Measurements from ENCODE around the gene KIAA1671.
A peak's percentile ranks its signal among the peaks of the same experiment; 100 is the strongest.

The KIAA1671 gene

DNA sequence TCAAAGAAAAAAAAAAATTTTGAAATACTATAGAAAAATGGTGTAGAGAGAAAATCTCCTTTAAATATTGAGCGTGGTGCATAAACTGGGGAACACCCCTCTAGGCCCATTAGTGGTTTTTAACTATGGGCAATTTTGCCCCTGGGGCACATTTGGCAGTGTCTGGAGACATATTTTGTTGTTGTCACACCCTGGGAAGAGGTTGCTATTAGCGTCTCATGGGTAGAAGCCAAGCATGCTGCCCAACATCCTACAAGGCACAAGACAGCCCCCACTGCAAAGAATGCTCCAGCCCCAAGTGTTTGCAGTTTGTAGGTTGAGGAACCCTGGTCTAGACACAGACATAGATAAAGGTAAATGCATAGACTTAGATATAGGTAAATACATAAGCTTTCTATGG lies 92.6 kb downstream of the KIAA1671 start:
- no peak for DNase-seq (ENCODE audit: low spot score)

DNA sequence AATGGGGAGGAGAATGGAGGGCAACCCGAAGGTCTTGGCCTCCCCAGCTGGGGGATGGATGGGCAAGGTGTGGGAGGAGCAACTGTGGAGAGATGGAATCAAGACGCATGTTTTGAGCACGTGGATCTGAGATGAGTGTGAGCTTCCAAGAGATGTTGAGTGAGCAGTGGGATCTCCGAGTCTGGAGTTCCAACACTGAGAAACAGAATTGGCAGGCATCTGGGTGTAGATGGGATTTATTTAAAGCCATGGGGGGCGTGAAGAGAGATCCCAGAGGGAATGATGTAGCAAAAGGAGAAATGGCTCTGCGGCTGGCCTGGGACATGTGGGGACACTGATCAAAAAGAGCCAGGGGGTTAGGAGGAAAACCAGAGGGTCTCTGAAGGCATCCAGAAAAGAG lies 95.6 kb downstream of the KIAA1671 start:
- no peak for DNase-seq (ENCODE audit: low spot score)

DNA sequence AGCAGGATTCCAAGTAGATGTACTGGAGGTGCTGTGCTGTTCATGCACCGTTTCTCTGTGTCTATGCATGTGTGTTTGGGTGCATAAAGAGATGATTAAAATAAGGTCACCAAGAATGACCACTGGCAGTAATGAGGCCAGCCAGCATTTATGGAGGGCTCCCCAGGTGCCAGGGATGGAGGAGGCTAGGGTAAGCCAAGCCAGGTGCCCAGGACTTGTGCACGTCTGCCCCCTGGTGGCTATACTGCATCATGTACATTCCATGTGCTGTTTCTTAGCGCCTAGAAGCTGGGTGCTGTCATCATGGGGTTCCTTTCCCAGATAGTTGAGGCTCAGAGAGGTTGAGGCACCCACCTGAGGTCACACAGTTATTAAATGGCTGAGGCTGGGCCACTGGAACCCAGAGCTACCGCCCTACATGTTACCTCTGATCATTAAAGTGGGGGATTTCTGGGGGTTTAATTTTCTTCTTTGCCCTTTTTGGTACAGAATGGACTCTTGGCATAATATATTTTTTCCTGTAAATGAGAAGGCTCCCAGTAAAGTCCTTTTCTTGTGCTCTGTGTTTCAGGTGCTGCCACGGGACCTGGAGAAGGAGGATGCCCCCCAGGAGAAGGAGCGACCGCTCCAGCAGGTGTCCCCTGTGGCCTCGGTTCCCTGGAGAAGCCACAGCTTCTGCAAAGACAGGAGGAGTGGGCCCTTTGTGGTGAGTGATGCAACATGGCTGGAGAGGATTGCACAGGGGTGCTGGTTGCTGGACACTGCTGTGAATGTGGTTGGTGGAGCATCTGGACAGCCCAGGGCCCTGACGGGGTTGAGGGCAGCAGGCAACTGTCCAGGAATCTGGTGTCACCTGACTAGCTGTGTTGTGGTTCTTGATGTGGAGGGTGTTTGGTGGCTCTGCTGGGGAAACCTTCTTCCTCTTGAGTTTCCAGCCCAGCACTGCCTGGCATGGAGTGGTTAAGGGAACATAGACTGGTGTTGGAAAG lies 96.4 kb downstream of the KIAA1671 start:
- peak; percentile 38 for DNase-seq (ENCODE audit: low spot score)

DNA sequence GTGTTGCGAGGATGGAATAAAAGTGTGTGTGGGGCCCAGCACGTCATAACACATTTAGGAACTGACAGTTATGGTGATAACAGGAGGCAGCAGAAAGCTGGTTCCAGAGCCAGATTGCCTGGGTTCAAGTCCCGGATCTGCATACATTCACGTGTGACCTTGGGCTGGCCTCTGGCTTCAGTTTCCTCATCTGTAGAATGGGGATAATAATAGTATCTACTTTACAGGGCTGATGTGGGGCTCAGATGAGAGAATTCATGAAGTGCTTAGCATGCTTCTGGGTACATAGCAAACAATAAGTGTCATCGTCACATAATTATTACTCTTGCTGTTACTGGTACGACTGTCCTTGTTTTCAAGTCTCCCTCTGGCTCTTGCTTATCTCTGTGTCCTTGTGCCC lies 97.3 kb downstream of the KIAA1671 start:
- DNase-seq (ENCODE audit: low spot score), result no peak

- DNase-seq (ENCODE audit: low spot score), result no peak
Measured at GRCh38 chr22:25050566-25050965, 98.0 kb downstream of the KIAA1671 start.

DNA sequence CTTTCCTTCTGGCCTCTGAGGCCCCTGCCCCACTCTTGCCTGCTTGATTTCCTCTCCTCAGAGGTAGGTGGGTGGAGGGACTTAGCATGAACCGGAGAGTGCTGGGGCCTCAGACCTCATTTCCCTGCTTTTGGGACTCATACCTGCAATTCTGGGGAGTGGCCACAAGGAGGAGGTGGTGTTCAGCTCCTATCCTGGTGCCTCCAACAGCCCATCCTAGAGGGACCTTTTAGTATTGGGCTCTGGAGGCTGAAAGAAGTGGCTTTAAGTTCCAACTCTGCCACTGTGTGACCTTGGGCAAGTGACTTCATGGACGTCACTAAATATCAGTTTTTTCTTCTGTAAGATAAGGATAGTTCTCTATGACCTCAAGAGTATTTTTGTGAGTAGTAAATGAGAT lies 98.6 kb downstream of the KIAA1671 start:
- no peak for DNase-seq (ENCODE audit: low spot score)

- DNase-seq (ENCODE audit: low spot score), result no peak
Measured at GRCh38 chr22:25051983-25052710, 99.6 kb downstream of the KIAA1671 start.

DNA sequence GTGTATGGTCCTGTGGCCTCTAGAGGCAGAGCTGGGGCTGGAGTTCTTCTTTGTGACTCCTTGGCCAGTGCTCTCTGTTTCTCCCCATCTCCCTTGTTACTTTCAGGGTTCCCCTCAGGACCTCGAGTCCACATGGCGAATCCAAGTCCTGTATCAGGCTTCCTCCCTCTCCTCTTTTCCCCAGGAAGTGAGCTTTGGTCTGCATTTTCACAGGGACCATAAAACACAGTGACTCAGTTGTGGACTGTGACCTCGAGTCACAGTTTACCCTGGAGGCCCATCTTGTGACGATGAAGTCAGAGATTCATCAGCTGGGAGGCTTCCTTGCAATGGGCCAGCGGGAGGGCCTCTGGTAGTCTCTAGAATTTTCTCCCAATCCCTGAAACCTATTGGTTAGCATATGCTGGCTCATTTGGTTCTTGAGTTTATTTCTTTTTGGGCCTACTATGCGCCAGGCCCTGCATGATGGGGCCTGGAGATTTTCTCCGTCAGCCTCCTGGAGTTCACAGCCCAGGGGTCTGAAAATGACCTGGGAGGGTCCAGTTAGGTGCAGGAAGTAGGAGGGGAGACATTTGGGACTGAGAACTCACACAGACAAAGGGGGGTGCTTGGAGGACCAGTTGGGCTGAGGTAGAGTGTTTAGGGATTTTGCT lies 100.8 kb downstream of the KIAA1671 start:
- DNase-seq (ENCODE audit: low spot score), result no peak

GRCh38 chr22:25054943-25055511 lies 102.5 kb downstream of the KIAA1671 start:
- peak; percentile 50 for DNase-seq (ENCODE audit: low spot score)

DNA sequence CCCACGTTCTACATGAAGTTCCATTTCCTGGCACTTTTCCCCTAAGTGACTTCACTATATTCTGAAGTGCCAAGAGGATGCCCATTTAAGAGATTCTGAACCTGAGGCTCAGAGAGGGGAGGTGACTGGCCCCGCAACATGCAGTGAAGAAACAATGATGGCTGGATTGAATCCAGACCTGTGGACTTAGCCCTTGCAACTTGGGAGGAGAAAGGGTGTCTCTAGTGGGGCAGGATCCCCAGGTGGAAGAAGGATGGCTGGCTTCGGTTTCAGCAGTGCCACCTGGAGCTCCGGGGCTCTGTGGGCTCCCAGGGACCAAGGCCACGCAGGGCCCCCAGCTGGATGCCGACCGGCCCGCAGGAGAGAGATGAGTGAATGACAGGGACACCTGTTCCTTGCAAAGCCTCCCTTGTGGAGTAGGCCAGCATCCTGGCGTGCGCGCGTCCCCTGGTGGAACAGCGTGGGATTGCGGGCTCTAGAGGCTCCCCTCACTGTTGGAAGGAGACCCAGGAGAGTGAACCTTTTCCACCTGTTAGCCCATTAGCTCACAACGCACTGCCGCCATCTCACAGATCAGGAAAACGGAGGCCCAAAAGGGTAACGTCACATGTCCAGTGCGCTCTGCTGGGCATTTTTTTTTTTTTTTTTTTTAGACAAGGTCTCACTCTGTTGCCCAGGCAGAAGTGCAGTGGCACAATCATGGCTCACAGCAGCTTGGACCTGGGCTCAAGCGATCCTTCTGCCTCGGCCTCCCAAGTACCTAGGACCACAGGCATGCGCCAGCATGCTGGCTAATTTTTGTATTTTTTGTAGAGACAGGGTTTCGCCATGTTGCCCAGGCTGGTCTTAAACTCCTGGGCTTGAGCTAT lies 104.7 kb downstream of the KIAA1671 start:
- no peak for DNase-seq (ENCODE audit: low spot score)

- DNase-seq (ENCODE audit: low spot score), result no peak
Measured at GRCh38 chr22:25059438-25059837, 106.9 kb downstream of the KIAA1671 start.

GRCh38 chr22:25060522-25061071 lies 108.1 kb downstream of the KIAA1671 start:
- DNase-seq (ENCODE audit: low spot score), result no peak

GRCh38 chr22:25061134-25061533 lies 108.6 kb downstream of the KIAA1671 start:
- DNase-seq (ENCODE audit: low spot score), result no peak

DNA sequence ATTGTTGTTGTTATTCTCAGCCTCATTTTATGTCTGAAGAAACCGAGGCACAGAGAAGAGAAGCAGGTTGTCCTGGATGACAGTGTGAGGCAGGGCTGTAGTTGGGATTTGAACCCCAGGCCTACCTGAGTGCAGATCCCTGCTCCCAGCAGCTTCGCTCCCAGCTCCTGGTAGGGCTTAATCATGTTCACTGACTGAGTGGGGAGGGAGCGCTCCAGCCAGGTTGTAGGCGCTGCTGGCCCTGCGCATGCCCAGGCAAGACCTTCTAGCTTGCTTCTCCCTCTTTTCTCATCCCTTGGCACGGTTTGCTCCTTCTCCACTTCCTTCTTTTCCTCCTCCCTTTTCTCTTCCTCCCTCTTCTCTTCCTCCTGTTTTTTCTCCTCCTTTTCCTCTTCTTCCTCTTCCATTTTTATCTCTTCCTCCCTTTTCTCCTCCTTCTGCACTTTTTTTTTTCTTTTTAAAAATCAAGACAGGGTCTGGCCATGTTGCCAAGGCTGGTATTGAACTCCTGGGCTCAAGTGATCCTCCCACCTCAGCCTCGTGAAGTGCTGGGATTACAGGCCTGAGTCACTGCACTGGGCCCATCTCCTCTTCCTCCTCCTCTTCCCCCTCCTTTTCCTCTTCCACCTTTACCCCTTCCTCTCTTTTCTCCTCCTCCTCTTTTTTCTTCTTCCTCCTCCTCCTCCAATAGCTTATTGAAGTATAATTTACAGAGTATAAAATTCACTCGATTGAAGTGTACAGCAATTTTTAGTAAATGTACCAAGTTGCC lies 109.3 kb downstream of the KIAA1671 start:
- DNase-seq (ENCODE audit: low spot score), result no peak

DNA sequence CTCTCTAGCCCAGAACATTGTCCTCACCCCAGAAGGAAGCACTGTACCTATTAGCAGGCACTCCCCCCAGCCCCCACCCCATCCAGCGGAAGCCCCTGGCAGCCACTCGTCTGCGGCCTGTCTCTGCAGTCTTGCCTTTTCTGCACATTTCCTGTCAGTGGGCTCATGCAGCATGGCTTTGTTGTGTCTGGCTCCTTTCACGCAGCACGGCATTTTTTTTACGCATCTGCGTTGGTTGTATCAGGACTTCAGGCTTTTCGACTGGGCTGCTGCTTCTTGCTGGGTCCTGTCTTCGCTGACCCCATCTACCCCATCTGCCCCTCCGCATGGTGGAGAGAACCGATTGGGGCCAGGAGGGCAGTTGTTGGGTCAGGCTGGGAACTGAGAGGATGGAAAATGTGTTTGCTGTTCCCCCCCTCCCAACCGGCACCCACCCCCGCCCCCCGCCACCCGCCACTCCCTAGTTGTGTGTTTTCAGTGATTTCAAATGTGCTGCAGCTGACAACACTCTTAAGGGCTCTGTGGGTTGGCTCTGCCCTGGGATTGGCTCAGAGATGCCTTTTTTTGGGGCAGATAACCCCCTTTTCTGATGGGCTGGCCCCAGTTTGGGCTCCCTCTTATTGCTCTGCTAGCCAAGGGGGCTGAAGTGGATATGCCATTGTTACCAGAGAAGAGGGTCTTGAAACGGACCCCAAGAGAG lies 110.0 kb downstream of the KIAA1671 start:
- DNase-seq (ENCODE audit: low spot score), result no peak

DNA sequence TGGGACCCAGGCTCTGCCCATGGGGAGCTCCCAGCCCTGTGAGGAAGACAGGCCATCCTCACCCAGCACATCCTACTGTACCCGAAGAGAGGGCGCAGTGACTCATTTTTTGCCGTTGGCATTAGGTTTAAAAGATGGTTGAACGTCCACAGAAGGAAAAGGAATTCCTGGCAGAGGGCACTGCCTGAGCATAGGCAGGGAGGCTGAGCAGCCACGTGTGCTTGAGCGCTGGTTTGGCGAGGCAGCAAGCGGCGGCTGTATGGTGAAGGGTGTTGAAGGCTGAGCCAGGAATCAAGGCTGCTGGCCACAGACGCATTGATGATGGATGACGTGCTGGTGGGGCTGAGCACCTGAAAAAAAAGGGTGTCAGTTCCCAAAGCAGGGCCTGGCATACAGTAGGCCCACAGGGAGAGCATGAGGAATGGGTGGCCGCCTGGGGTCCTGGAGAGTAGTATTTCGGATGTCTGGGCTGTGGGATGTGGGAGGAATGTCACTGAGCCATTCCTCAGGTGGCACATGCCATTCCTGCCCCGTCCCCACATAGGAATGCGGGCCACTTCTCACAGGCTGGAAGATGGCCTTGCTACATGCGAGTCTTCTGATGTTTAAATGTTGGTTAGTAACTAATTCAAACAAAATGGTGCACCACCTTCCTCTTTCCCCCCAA lies 112.5 kb downstream of the KIAA1671 start:
- DNase-seq (ENCODE audit: low spot score), result no peak

GRCh38 chr22:25066861-25067435 lies 114.4 kb downstream of the KIAA1671 start:
- DNase-seq (ENCODE audit: low spot score), result no peak

- peak; percentile 63 for DNase-seq (ENCODE audit: low spot score)
Measured at GRCh38 chr22:25067851-25068421, 115.4 kb downstream of the KIAA1671 start.
